ENCODE results near the gene GPR132.
A peak's percentile ranks its signal among the peaks of the same experiment; 100 is the strongest.

Gene GPR132

DNA sequence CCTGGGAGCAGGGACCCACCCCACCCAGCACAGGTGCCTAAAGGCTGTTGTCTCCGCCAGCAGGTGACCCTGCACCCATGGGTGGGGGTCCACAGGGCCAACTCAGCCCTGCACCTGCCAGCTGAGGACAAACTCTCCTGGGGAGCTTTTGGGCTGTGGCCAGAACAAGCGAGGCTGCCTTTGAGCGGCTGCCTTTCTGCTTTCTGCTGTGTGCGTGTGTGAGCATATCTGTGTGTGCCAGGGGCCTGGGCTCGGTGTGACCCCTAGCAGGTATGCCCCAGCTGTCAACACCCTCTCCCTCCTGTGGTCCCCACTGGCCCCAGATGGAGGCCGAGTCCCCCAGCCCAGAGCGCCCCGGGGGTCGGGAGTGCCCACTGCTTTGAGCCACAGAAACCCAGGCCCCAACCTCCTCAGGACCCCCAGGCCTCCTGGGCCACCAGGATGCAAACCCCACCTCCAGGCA, 25.9 kb upstream of the GPR132 start:
- POLR2A ChIA-PET: no interaction called here
- H3K9me3 ChIP-seq (ENCODE audit: control extremely low read depth in 1 of 5, control insufficient read depth in 4 of 5, insufficient read depth in 2 of 5, low read depth in 1 of 5, low read length in 4 of 5): no peaks in the 10 kb centered on the region
- 93% methylated on average over 3 of the region's 9 CpGs for WGBS (ENCODE audit: insufficient coverage)
- peaks cover 0 to 29% (median 22%) of the 10 kb centered on the region in 5 experiments for H3K27me3 ChIP-seq (replicated peaks in 2 of 5; ENCODE audit: control insufficient read depth in 4 of 5, insufficient read depth in 5 of 5, low read length in 4 of 5)
- H3K4me1 ChIP-seq (ENCODE audit: control extremely low read depth in 1 of 4, control insufficient read depth in 4 of 4, insufficient read depth in 4 of 4, low read length in 3 of 4): peaks cover 0 to 43% (median 33%) of the 10 kb centered on the region in 4 experiments
- H3K4me3 ChIP-seq (ENCODE audit: control insufficient read depth in 1 of 7, extremely low read depth in 1 of 7, insufficient read depth in 4 of 7, low read depth in 2 of 7, low read length in 6 of 7): no peak overlapping the region
- H3K36me3 ChIP-seq (ENCODE audit: control insufficient read depth in 4 of 4, insufficient read depth in 4 of 4, low read length in 3 of 4): no peaks in the 10 kb centered on the region
- CTCF ChIA-PET: interaction anchor here (1.0 to 9.2 kb wide), 13 partner anchors 10 to 230 kb away, joined by 3 to 187 read pairs (median 5); partner anchors contain the start of genes GPR132 and NUDT14
- no peak for DNase-seq
- H3K27ac ChIP-seq (ENCODE audit: insufficient read depth in 1 of 2, low read depth in 1 of 2, low read length in 2 of 2, poor library complexity in 1 of 2, severe bottlenecking in 2 of 2): no peak overlapping the region

DNA sequence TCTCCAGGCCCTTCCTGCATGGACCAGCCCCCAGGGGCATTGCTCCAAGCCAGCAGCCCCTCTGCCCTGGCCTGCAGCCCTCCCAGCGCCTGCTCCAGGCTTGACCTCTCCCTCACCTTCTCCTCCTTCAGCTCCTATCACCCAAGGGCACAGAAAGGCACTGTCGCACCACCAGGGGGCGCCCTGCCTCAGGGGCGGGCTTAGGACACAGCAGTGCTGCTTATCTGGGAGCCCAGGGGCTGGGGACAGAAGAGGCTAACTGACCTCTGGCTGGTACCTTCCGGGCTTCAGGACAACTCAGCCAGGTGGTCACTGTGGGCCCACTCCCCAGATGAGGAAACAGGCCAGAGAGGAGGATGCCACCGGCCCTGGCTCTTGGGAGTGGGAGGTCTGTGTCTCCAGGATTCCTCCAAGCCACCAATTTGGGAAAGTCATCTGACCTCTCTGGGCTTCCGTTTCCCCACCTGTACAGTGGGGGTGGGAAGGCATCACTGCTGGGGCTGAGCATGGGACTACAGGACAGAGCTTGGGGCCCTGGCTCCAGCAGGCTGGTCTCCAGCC, 25.3 kb upstream of the GPR132 start:
- WGBS (ENCODE audit: insufficient coverage): 0% methylated on average over 2 of the region's 7 CpGs

DNA sequence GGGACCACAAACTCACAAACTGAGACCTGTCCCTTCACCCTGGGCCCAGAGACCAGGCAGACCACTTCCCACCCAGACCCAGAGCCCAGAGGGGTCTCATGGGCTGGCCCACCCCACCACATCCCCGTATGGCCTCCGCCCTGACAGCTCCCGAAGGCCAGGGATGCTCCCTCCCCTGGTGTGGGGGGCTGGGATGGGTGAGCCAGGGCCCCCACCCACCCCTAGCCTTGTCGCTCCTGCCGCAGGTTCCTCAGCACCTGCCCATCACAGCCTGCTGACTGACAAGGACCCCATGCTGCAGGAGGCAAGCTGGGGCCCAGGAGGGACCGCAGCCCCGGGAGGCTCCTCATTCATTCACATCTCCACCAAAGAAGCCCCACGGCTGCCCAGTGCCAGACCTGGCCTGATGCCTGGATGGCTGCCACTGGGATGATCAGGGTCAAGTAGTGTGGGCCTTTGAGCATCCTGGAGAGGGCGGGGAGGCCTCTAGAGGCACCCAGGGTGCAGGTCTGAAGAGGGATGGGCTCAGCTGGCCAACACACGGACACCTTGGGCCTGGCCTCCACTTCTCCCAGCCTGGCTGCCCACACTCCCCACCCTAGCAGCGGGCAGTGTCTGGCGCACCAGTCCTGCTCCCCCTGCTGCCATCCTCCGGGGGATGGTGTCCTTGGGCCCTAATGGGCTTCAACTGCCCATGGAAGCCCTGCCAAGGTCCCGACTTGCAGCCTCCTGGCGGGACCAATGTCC, 24.7 kb upstream of the GPR132 start:
- Histone ChIP-seq H3K27me3 (replicated peaks in 2 of 5; ENCODE audit: control insufficient read depth in 4 of 5, insufficient read depth in 5 of 5, low read length in 4 of 5) (peaks cover 0 to 29% (median 19%) of the 10 kb centered on the region in 5 experiments), H3K4me1 (ENCODE audit: control extremely low read depth in 1 of 4, control insufficient read depth in 4 of 4, insufficient read depth in 4 of 4, low read length in 3 of 4) (peaks cover 0 to 43% (median 33%) of the 10 kb centered on the region in 4 experiments), H3K27ac (ENCODE audit: insufficient read depth in 1 of 2, low read depth in 1 of 2, low read length in 2 of 2, poor library complexity in 1 of 2, severe bottlenecking in 2 of 2) (no peak overlapping the region), H3K4me3 (ENCODE audit: control insufficient read depth in 1 of 7, extremely low read depth in 1 of 7, insufficient read depth in 4 of 7, low read depth in 2 of 7, low read length in 6 of 7) (no peak overlapping the region), H3K9me3 (ENCODE audit: control extremely low read depth in 1 of 5, control insufficient read depth in 4 of 5, insufficient read depth in 2 of 5, low read depth in 1 of 5, low read length in 4 of 5) (no peaks in the 10 kb centered on the region), H3K36me3 (ENCODE audit: control insufficient read depth in 4 of 4, insufficient read depth in 4 of 4, low read length in 3 of 4) (no peaks in the 10 kb centered on the region)
- no peak for DNase-seq
- 83% methylated on average over 8 of the region's 15 CpGs for WGBS (ENCODE audit: insufficient coverage)
- ChIA-PET CTCF (interaction anchor here (1.0 to 9.2 kb wide), 16 partner anchors 11 to 231 kb away, joined by 3 to 187 read pairs (median 4); partner anchors contain the start of gene GPR132), POLR2A (no interaction called here)

More for the DNA sequence above, 25.3 kb upstream of the GPR132 start:
- H3K36me3 ChIP-seq (ENCODE audit: control insufficient read depth in 4 of 4, insufficient read depth in 4 of 4, low read length in 3 of 4): no peaks in the 10 kb centered on the region
- H3K4me3 ChIP-seq (ENCODE audit: control insufficient read depth in 1 of 7, extremely low read depth in 1 of 7, insufficient read depth in 4 of 7, low read depth in 2 of 7, low read length in 6 of 7): peak overlapping the region in 1 of 7 experiments; percentile 1
- H3K27ac ChIP-seq (ENCODE audit: insufficient read depth in 1 of 2, low read depth in 1 of 2, low read length in 2 of 2, poor library complexity in 1 of 2, severe bottlenecking in 2 of 2): no peak overlapping the region
- peaks cover 0 to 29% (median 22%) of the 10 kb centered on the region in 5 experiments for H3K27me3 ChIP-seq (replicated peaks in 2 of 5; ENCODE audit: control insufficient read depth in 4 of 5, insufficient read depth in 5 of 5, low read length in 4 of 5)
- H3K4me1 ChIP-seq (ENCODE audit: control extremely low read depth in 1 of 4, control insufficient read depth in 4 of 4, insufficient read depth in 4 of 4, low read length in 3 of 4): peaks cover 0 to 43% (median 33%) of the 10 kb centered on the region in 4 experiments
- ChIA-PET POLR2A (no interaction called here), CTCF (interaction anchor here (1.0 to 9.2 kb wide), 19 partner anchors 10 to 230 kb away, joined by 3 to 187 read pairs (median 5); partner anchors contain the start of genes GPR132 and NUDT14)
- no peaks in the 10 kb centered on the region for H3K9me3 ChIP-seq (ENCODE audit: control extremely low read depth in 1 of 5, control insufficient read depth in 4 of 5, insufficient read depth in 2 of 5, low read depth in 1 of 5, low read length in 4 of 5)
- DNase-seq: peak; percentile 75 to 82 (median 77)

DNA sequence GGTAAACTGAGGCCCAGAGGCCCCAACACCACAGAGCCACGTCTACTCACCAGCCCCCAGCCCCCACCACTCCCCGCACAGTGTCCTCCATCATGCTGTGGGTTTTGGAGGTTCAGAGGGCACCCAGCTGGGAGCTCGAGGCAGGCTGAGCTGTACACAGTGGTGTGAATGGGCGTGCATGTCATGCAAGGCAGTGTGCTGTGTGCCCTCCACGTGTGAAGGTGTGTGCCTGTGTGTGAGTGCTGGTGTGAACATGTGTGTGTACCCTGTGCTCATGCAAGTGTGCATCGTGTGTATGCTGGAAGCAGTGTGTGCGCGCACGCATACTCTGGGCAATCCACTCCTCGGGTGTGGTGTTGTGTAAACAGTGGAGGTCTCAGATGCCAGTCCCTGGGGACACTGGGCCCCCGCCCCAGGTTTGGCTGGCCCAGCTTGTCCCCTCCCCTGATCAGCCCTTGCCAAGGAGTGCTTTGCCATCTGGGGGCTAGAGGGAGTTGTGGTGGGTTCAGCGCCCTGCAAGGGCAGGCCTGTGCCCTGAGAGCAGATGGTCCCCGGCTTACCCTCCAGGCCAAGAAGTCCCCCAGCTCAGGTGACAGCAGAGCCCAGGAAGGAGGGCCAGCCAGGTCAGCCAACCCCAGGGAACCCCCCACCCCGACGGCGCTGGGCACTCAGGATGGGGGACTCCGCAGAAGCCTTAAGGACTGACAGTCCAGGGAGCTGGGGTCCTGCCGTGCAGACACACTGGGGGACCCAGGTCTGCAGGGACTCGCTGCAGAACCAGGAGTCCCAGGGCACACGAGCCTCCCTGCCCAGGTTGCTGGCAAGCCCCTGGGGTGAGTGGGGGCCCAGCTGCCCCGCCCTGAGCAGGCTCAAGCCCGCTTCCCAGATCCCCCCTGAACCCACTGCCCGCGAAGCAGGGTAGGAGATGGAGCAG, 23.8 kb upstream of the GPR132 start:
- Histone ChIP-seq H3K36me3 (ENCODE audit: control insufficient read depth in 4 of 4, insufficient read depth in 4 of 4, low read length in 3 of 4) (no peaks in the 10 kb centered on the region), H3K9me3 (ENCODE audit: control extremely low read depth in 1 of 5, control insufficient read depth in 4 of 5, insufficient read depth in 2 of 5, low read depth in 1 of 5, low read length in 4 of 5) (no peaks in the 10 kb centered on the region), H3K4me3 (ENCODE audit: control insufficient read depth in 1 of 7, extremely low read depth in 1 of 7, insufficient read depth in 4 of 7, low read depth in 2 of 7, low read length in 6 of 7) (no peak overlapping the region), H3K4me1 (ENCODE audit: control extremely low read depth in 1 of 4, control insufficient read depth in 4 of 4, insufficient read depth in 4 of 4, low read length in 3 of 4) (peaks cover 0 to 36% (median 29%) of the 10 kb centered on the region in 4 experiments), H3K27ac (ENCODE audit: insufficient read depth in 1 of 2, low read depth in 1 of 2, low read length in 2 of 2, poor library complexity in 1 of 2, severe bottlenecking in 2 of 2) (no peak overlapping the region), H3K27me3 (replicated peaks in 2 of 5; ENCODE audit: control insufficient read depth in 4 of 5, insufficient read depth in 5 of 5, low read length in 4 of 5) (peaks cover 0 to 29% (median 19%) of the 10 kb centered on the region in 5 experiments)
- DNase-seq: no peak
- POLR2A ChIA-PET: interaction anchor here (0.5 kb wide), 1 partner anchor 192 kb away, joined by 3 read pairs; no protein-coding TSS in a partner anchor
- CTCF ChIA-PET: interaction anchor here (1.1 to 9.2 kb wide), 14 partner anchors 15 to 186 kb away, joined by 3 to 187 read pairs (median 4); partner anchors contain the start of gene GPR132
- WGBS (ENCODE audit: insufficient coverage): 96% methylated on average over 22 of the region's 24 CpGs

DNA sequence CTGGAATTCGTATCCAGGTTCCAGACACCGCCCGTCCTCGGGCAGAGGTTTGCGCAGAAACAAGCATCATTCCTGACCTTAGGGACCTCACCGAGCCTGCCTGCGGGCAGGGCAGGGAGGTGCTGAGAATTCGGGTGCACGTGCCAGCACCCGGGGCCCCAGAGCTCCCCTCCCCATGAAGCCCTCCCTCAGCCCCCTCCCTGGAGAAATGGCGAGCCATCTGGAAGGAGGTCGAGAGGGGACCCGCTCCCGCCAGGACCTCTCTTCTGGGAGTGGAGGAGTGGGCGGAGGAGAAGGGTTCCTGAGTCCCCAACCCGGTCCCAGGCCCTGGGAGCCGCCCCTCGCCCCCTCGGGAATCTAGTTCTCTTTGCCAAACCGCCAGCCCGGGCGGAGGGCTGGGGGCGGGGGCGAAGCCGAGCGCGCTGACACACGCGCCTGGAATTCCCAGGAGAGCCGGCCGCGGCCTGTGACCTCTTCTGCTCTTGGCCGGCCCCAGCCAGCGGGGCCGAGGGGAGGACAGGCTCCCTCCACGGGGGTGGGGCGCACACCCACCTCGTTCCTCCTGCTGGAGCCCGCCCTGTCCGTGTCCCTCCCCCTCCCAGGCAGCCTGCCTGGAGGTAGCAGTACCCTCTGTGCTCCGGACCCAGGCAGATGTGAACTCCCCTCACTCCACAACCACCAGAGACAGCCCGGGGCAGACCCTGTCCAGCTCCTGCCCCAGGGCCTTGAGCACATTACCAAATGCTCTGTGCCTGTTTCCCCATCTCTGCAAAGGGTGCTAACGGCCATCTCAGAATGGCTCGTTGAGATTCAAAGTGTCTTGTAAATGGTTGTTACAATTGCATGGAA, 23.0 kb upstream of the GPR132 start:
- no peak for DNase-seq
- peaks cover 0 to 28% (median 21%) of the 10 kb centered on the region in 4 experiments for H3K4me1 ChIP-seq (ENCODE audit: control extremely low read depth in 1 of 4, control insufficient read depth in 4 of 4, insufficient read depth in 4 of 4, low read length in 3 of 4)
- CTCF ChIA-PET: interaction anchor here (1.0 to 9.2 kb wide), 7 partner anchors 14 to 264 kb away, joined by 3 to 187 read pairs (median 11); partner anchors contain the start of gene GPR132
- POLR2A ChIA-PET: interaction anchor here (0.5 kb wide), 1 partner anchor 193 kb away, joined by 3 read pairs; no protein-coding TSS in a partner anchor
- no peak overlapping the region for H3K27ac ChIP-seq (ENCODE audit: insufficient read depth in 1 of 2, low read depth in 1 of 2, low read length in 2 of 2, poor library complexity in 1 of 2, severe bottlenecking in 2 of 2)
- 39% methylated on average over 27 of the region's 44 CpGs for WGBS (ENCODE audit: insufficient coverage)
- peak overlapping the region in 1 of 7 experiments; percentile 53 for H3K4me3 ChIP-seq (ENCODE audit: control insufficient read depth in 1 of 7, extremely low read depth in 1 of 7, insufficient read depth in 4 of 7, low read depth in 2 of 7, low read length in 6 of 7)
- no peaks in the 10 kb centered on the region for H3K9me3 ChIP-seq (ENCODE audit: control extremely low read depth in 1 of 5, control insufficient read depth in 4 of 5, insufficient read depth in 2 of 5, low read depth in 1 of 5, low read length in 4 of 5)
- H3K27me3 ChIP-seq (replicated peaks in 2 of 5; ENCODE audit: control insufficient read depth in 4 of 5, insufficient read depth in 5 of 5, low read length in 4 of 5): peaks cover 0 to 29% (median 19%) of the 10 kb centered on the region in 5 experiments
- H3K36me3 ChIP-seq (ENCODE audit: control insufficient read depth in 4 of 4, insufficient read depth in 4 of 4, low read length in 3 of 4): no peaks in the 10 kb centered on the region

All from common myeloid progenitor, CD34-positive (primary cell).